HUES6 (cell line): Measurements from ENCODE around the gene CPE.

ENCODE experiments used
- H3K27ac ChIP-seq: 2 replicates; pipeline ENCODE4 v1.7.0; 2013; ENCODE audit warnings: low read depth, mild to moderate bottlenecking, low read length, inconsistent platforms
- H3K27me3 ChIP-seq: 2 replicates; pipeline ENCODE4 v1.6.1; 2013; ENCODE audit warnings: low read length; ENCODE audit not compliant: control insufficient read depth, insufficient read depth
- H3K36me3 ChIP-seq: 2 replicates; pipeline ENCODE4 v1.6.1; 2013; ENCODE audit warnings: low read length; ENCODE audit not compliant: control insufficient read depth, insufficient read depth
- H3K4me1 ChIP-seq: 2 replicates; pipeline ENCODE4 v1.6.1; 2013; ENCODE audit warnings: low read length; ENCODE audit not compliant: control insufficient read depth, insufficient read depth
- H3K4me3 ChIP-seq: 2 replicates; pipeline ENCODE4 v1.5.1; 2013; ENCODE audit warnings: low read depth, low read length
- H3K9ac ChIP-seq: one replicate; pipeline ENCODE4 v1.6.1; 2013; ENCODE audit warnings: mild to moderate bottlenecking, low read length
- H3K9me3 ChIP-seq: 2 replicates; pipeline ENCODE4 v1.6.1; 2013; ENCODE audit warnings: low read depth, low read length; ENCODE audit not compliant: control insufficient read depth, insufficient read depth

CPE gene

GRCh38 chr4:165368114-165368513 lies 10.7 kb upstream of the CPE start:
- no peaks in the 10 kb centered on the region for H3K9me3 ChIP-seq
- no peak overlapping the region for H3K27ac ChIP-seq
- no peak overlapping the region for H3K9ac ChIP-seq
- peaks cover 21% of the 10 kb centered on the region for H3K4me1 ChIP-seq
- no peaks in the 10 kb centered on the region for H3K36me3 ChIP-seq
- no peaks in the 10 kb centered on the region for H3K27me3 ChIP-seq
- no peak overlapping the region for H3K4me3 ChIP-seq

- Histone ChIP-seq H3K27ac (no peak overlapping the region), H3K4me1 (peaks cover 21% of the 10 kb centered on the region), H3K9me3 (no peaks in the 10 kb centered on the region), H3K36me3 (no peaks in the 10 kb centered on the region), H3K9ac (no peak overlapping the region), H3K27me3 (no peaks in the 10 kb centered on the region), H3K4me3 (no peak overlapping the region)
These were observed 10.2 kb upstream of the CPE start for GRCh38 chr4:165368567-165368966.

GRCh38 chr4:165369522-165369921 lies 9.3 kb upstream of the CPE start:
- no peaks in the 10 kb centered on the region for H3K27me3 ChIP-seq
- H3K36me3 ChIP-seq = no peaks in the 10 kb centered on the region
- H3K9me3 ChIP-seq = no peaks in the 10 kb centered on the region
- H3K4me3 ChIP-seq = no peak overlapping the region
- peaks cover 19% of the 10 kb centered on the region for H3K4me1 ChIP-seq
- H3K27ac ChIP-seq = no peak overlapping the region
- no peak overlapping the region for H3K9ac ChIP-seq

GRCh38 chr4:165370530-165370929 lies 8.3 kb upstream of the CPE start:
- Histone ChIP-seq H3K27ac (no peak overlapping the region), H3K4me1 (peaks cover 11% of the 10 kb centered on the region), H3K9ac (no peak overlapping the region), H3K9me3 (no peaks in the 10 kb centered on the region), H3K36me3 (no peaks in the 10 kb centered on the region), H3K4me3 (no peak overlapping the region), H3K27me3 (peaks cover 4% of the 10 kb centered on the region; the same call in 1 of the 2 replicates)

GRCh38 chr4:165375465-165375864 lies 3.3 kb upstream of the CPE start:
- H3K27me3 ChIP-seq = peaks cover 39% of the 10 kb centered on the region
- no peak overlapping the region for H3K9ac ChIP-seq
- peaks cover 9% of the 10 kb centered on the region for H3K4me1 ChIP-seq
- H3K9me3 ChIP-seq = no peaks in the 10 kb centered on the region
- H3K27ac ChIP-seq = no peak overlapping the region
- H3K4me3 ChIP-seq = no peak overlapping the region
- H3K36me3 ChIP-seq = no peaks in the 10 kb centered on the region

GRCh38 chr4:165378398-165378744 lies 437 bp upstream of the CPE start:
- no peak overlapping the region for H3K27ac ChIP-seq
- H3K4me1 ChIP-seq = peaks cover 9% of the 10 kb centered on the region
- H3K27me3 ChIP-seq = peaks cover 39% of the 10 kb centered on the region
- peak overlapping the region; percentile 35 for H3K9ac ChIP-seq
- H3K4me3 ChIP-seq = peak overlapping the region; percentile 85
- H3K9me3 ChIP-seq = no peaks in the 10 kb centered on the region
- H3K36me3 ChIP-seq = no peaks in the 10 kb centered on the region

GRCh38 chr4:165379678-165380064 lies 863 bp downstream of the CPE start:
- H3K27me3 ChIP-seq = peaks cover 39% of the 10 kb centered on the region
- no peak overlapping the region for H3K9ac ChIP-seq
- H3K36me3 ChIP-seq = no peaks in the 10 kb centered on the region
- peaks cover 20% of the 10 kb centered on the region for H3K4me1 ChIP-seq
- no peak overlapping the region for H3K27ac ChIP-seq
- H3K9me3 ChIP-seq = no peaks in the 10 kb centered on the region
- peak overlapping the region; percentile 85 for H3K4me3 ChIP-seq

- Histone ChIP-seq H3K36me3 (no peaks in the 10 kb centered on the region), H3K4me1 (peaks cover 20% of the 10 kb centered on the region), H3K9ac (no peak overlapping the region), H3K9me3 (no peaks in the 10 kb centered on the region), H3K27ac (no peak overlapping the region), H3K4me3 (no peak overlapping the region), H3K27me3 (peaks cover 33% of the 10 kb centered on the region)
These were observed 2.0 kb downstream of the CPE start for GRCh38 chr4:165380805-165381204.

- Histone ChIP-seq H3K27ac (no peak overlapping the region), H3K4me3 (no peak overlapping the region), H3K9ac (no peak overlapping the region), H3K4me1 (peaks cover 20% of the 10 kb centered on the region), H3K36me3 (no peaks in the 10 kb centered on the region), H3K9me3 (no peaks in the 10 kb centered on the region), H3K27me3 (peaks cover 32% of the 10 kb centered on the region)
These were observed 3.1 kb downstream of the CPE start for GRCh38 chr4:165381821-165382373.

GRCh38 chr4:165382640-165383039 lies 3.8 kb downstream of the CPE start:
- no peak overlapping the region for H3K27ac ChIP-seq
- H3K9ac ChIP-seq = no peak overlapping the region
- no peak overlapping the region for H3K4me3 ChIP-seq
- no peaks in the 10 kb centered on the region for H3K9me3 ChIP-seq
- peaks cover 27% of the 10 kb centered on the region for H3K27me3 ChIP-seq
- H3K36me3 ChIP-seq = no peaks in the 10 kb centered on the region
- H3K4me1 ChIP-seq = peaks cover 20% of the 10 kb centered on the region

- Histone ChIP-seq H3K36me3 (no peaks in the 10 kb centered on the region), H3K9ac (no peak overlapping the region), H3K4me1 (peaks cover 17% of the 10 kb centered on the region), H3K27me3 (peaks cover 17% of the 10 kb centered on the region), H3K9me3 (no peaks in the 10 kb centered on the region), H3K27ac (no peak overlapping the region), H3K4me3 (no peak overlapping the region)
These were observed 4.8 kb downstream of the CPE start for GRCh38 chr4:165383591-165384073.

GRCh38 chr4:165384186-165384585 lies 5.4 kb downstream of the CPE start:
- peaks cover 17% of the 10 kb centered on the region for H3K4me1 ChIP-seq
- H3K27ac ChIP-seq = no peak overlapping the region
- H3K9me3 ChIP-seq = no peaks in the 10 kb centered on the region
- H3K27me3 ChIP-seq = peaks cover 12% of the 10 kb centered on the region
- no peak overlapping the region for H3K9ac ChIP-seq
- no peak overlapping the region for H3K4me3 ChIP-seq
- no peaks in the 10 kb centered on the region for H3K36me3 ChIP-seq
